ENCODE results near the gene ZNF775.

ZNF775 gene

DNA sequence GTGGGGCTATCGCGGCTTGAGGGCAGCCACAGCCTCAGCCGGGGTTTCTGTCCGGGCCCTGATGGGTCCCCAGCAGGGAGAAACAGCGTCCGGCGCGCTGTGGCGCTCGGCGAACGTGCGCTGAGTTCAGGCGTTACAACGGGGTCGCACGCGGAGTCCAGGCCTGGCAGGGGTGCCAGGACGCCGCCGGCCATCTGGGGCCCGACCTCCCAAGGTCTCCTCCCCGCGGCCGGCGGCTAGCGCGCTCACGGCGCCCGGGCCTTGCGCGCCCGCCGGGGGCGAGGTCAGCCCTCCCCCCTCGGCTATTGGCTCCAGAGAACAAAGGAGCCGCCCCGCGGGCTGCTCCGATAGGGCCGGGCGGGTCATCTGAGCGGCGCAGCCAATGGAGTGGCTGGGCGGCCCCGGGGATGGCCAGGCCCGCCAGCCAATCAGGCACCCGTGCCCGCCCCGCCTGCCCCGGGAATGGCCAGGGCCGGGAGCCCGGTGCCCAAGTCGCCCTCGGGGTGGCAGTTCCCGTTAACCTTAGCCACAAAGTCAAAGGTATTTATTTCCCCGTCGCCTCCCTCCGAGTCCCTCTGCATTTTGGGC, at the start of gene ZNF775:
TSS of gene ZNF775 (plus strand) at position 478 of the 588 bp plus-strand sequence. CDS start 9,141 bp downstream, outside the sequence.
- Histone ChIP-seq H3K4me2 (ENCODE audit: insufficient read depth, low read length) (peak within 1 kb of the TSS; percentile 83), H3K4me3 (ENCODE audit: low read depth in 1 of 2, low read length in 2 of 2) (peak within 1 kb of the TSS; percentile 69 to 74), H3K9ac (ENCODE audit: low read depth, low read length) (peak within 1 kb of the TSS; percentile 95), H2AFZ (ENCODE audit: low read depth, low read length) (peak within 1 kb of the TSS; percentile 63), H3K9me3 (ENCODE audit: insufficient read depth, low read length, severe bottlenecking) (no peaks in the 10 kb centered on the region), H3K36me3 (ENCODE audit: insufficient read depth, low read length) (peaks cover 27% of the 10 kb centered on the region), H3K27me3 (ENCODE audit: insufficient read depth, low read length, poor library complexity) (no peaks in the 10 kb centered on the region), H3K27ac (ENCODE audit: low read length) (peak within 1 kb of the TSS; percentile 98), H4K20me1 (ENCODE audit: insufficient read depth, low read length) (peaks cover 22% of the 10 kb centered on the region), H3K4me1 (ENCODE audit: insufficient read depth, low read length) (peaks cover 76% of the 10 kb centered on the region), H3K79me2 (ENCODE audit: insufficient read depth, low read length) (peaks cover 92% of the 10 kb centered on the region)
- DNase-seq: peak; percentile 94
- peak; percentile 83 for ATAC-seq (ENCODE audit: insufficient read depth, low read depth)
- TF ChIP-seq, protein P1, sequence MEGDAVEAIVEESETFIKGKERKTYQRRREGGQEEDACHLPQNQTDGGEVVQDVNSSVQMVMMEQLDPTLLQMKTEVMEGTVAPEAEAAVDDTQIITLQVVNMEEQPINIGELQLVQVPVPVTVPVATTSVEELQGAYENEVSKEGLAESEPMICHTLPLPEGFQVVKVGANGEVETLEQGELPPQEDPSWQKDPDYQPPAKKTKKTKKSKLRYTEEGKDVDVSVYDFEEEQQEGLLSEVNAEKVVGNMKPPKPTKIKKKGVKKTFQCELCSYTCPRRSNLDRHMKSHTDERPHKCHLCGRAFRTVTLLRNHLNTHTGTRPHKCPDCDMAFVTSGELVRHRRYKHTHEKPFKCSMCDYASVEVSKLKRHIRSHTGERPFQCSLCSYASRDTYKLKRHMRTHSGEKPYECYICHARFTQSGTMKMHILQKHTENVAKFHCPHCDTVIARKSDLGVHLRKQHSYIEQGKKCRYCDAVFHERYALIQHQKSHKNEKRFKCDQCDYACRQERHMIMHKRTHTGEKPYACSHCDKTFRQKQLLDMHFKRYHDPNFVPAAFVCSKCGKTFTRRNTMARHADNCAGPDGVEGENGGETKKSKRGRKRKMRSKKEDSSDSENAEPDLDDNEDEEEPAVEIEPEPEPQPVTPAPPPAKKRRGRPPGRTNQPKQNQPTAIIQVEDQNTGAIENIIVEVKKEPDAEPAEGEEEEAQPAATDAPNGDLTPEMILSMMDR (IDR thresholded peaks at IDR 0.05; ENCODE audit: borderline replicate concordance, extremely low read depth, low read length, poor library complexity, severe bottlenecking): peak; percentile 7
- TF ChIP-seq EZH2 (IDR thresholded peaks at IDR 0.05; ENCODE audit: borderline replicate concordance, low read depth, low read length, severe bottlenecking): no peak

DNA sequence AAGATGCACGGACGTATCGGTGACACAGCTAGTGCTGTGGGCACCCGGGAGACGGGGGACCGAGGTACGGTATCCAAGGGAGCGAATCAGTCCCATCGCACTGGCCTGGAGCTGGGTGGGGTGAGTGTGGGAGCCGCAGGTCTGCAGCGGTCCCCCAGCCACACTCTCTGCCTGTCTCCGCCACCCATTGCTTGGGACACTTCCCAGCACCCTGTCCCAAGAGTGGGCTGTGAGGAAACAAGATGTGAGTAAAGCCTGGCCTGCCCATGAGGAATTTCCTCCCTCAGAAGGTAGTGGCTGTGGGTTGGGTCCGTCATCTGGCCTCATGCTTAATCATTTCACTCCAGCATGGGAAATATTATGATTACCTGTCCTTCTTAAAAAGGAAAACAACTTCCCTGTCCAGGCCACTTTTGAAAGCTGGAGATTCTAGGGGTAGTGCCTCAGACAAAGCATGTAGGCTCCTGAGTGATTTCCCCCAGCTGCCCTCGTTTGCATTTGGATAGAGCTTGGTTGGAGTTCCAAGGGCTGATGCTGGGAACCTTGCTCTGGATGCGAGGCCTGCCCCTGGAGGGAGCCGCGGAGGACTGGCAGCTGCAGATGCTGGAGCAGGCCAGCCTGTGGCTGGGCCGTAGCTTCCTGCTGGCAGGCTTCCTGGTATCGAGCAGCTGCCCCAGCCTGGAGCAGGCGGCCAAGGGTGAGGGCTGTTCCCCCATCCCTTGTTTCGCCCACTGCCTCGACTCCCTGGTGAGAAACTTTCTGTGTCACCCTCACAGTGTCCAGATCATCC, 49.6 kb upstream of the ZNF775 start:
- TF ChIP-seq, protein P1 (IDR thresholded peaks at IDR 0.05; ENCODE audit: borderline replicate concordance, extremely low read depth, low read length, poor library complexity, severe bottlenecking): no peak
- no peak for TF ChIP-seq EZH2 (IDR thresholded peaks at IDR 0.05; ENCODE audit: borderline replicate concordance, low read depth, low read length, severe bottlenecking)
- Histone ChIP-seq H2AFZ (ENCODE audit: low read depth, low read length) (no peak overlapping the region), H3K4me3 (ENCODE audit: low read depth in 1 of 2, low read length in 2 of 2) (no peak overlapping the region), H3K9me3 (ENCODE audit: insufficient read depth, low read length, severe bottlenecking) (no peaks in the 10 kb centered on the region), H3K27me3 (ENCODE audit: insufficient read depth, low read length, poor library complexity) (no peaks in the 10 kb centered on the region), H4K20me1 (ENCODE audit: insufficient read depth, low read length) (peaks cover 60% of the 10 kb centered on the region), H3K4me2 (ENCODE audit: insufficient read depth, low read length) (no peak overlapping the region), H3K79me2 (ENCODE audit: insufficient read depth, low read length) (peaks cover 94% of the 10 kb centered on the region), H3K27ac (ENCODE audit: low read length) (no peak overlapping the region), H3K36me3 (ENCODE audit: insufficient read depth, low read length) (peaks cover 98% of the 10 kb centered on the region), H3K4me1 (ENCODE audit: insufficient read depth, low read length) (peaks cover 23% of the 10 kb centered on the region), H3K9ac (ENCODE audit: low read depth, low read length) (no peak overlapping the region)
- DNase-seq: no peak
- ATAC-seq (ENCODE audit: insufficient read depth, low read depth): no peak

DNA sequence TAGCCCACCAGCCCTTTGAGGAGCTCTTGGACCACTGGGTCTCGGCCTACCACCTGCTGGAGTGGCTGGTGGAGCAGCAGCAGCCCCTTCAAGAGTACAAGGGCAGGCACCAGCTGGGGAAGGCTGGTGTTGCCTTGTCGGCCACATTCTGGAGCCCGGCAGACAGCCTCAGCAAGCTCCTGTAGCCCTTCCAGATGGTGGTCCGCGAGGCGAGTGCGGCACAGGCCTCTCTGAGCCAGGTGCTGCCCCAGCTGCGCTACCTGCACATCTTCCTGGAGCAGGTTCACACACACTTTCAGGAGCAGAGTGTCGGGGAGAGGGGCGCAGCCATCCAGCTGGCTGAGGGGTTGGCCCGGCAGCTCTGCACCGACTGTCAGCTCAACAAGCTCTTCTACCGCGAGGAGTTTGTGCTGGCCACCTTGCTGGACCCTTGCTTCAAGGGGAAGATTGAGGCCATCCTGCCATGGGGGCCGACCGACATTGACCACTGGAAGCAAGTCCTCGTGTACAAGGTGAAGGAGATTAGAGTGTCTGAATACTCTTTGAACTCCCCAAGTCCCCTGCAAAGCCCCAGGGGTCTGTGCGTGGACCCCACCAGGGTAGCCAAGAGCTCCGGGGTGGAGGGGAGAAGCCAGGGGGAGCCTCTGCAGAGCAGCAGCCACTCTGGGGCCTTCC, 48.8 kb upstream of the ZNF775 start:
- Histone ChIP-seq H3K4me2 (ENCODE audit: insufficient read depth, low read length) (no peak overlapping the region), H2AFZ (ENCODE audit: low read depth, low read length) (no peak overlapping the region), H3K9ac (ENCODE audit: low read depth, low read length) (no peak overlapping the region), H3K27me3 (ENCODE audit: insufficient read depth, low read length, poor library complexity) (no peaks in the 10 kb centered on the region), H3K79me2 (ENCODE audit: insufficient read depth, low read length) (peaks cover 85% of the 10 kb centered on the region), H3K9me3 (ENCODE audit: insufficient read depth, low read length, severe bottlenecking) (no peaks in the 10 kb centered on the region), H3K4me3 (ENCODE audit: low read depth in 1 of 2, low read length in 2 of 2) (no peak overlapping the region), H4K20me1 (ENCODE audit: insufficient read depth, low read length) (peaks cover 53% of the 10 kb centered on the region), H3K4me1 (ENCODE audit: insufficient read depth, low read length) (peaks cover 15% of the 10 kb centered on the region), H3K27ac (ENCODE audit: low read length) (no peak overlapping the region), H3K36me3 (ENCODE audit: insufficient read depth, low read length) (peaks cover 93% of the 10 kb centered on the region)
- ATAC-seq (ENCODE audit: insufficient read depth, low read depth) (no peak), DNase-seq (no peak)
- TF ChIP-seq, protein P1 (IDR thresholded peaks at IDR 0.05; ENCODE audit: borderline replicate concordance, extremely low read depth, low read length, poor library complexity, severe bottlenecking): no peak
- TF ChIP-seq EZH2 (IDR thresholded peaks at IDR 0.05; ENCODE audit: borderline replicate concordance, low read depth, low read length, severe bottlenecking): no peak

Data from DND-41 (cell line).